Stomach (tissue), 4 donors: ENCODE measurements around the gene KATNB1.

Experiments
- CTCF ChIP-seq, 7 experiments: fragments of 450-650 bp in 4 of 7; fragments of 200-600 bp in 3 of 7; sonication (generic) in 3 of 7; IDR thresholded peaks; one replicate each; pipeline ENCODE4 v1.5.1; 2016 to 2019; ENCODE audit warnings: antibody characterized with exemption in 7 of 7, control low read depth in 2 of 7, mild to moderate bottlenecking in 1 of 7
- POLR2A ChIP-seq, 4 donors: fragments of 450-650 bp; IDR thresholded peaks; one replicate each; pipeline ENCODE4 v1.6.1; 2016; ENCODE audit warnings: antibody characterized with exemption in 4 of 4, control low read depth in 2 of 4, mild to moderate bottlenecking in 1 of 4, moderate library complexity in 1 of 4

DNA sequence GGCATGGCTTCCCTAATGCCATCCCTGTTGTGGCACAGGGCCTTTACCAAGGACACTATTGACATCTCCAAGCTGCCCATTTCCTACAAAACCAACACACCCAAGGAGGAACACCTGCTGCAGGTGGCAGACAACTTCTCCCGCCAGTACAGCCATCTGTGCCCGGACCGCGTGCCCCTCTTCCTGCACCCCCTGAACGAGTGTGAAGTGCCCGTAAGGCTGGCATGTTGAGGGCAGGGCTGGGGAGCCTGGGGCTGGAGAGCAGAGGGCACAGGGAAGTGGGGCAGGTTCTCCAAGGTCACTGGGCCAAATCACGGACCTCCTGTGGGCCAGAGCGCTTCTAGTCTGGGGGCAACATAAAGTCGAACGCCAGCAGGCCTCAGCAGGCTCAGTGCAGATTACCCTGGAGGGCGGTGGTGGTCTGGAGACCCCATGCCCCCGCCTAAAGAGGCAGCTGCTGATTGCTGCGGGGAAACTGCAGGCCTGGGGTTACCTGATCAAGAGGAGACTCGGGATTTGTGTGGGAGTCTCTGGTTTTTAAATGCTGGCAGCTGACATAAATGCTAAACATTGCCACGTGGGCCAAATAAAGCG lies 36.7 kb upstream of the KATNB1 start:
- TF ChIP-seq POLR2A (IDR thresholded peaks at IDR 0.05), result no peak
- no peak for TF ChIP-seq CTCF (IDR thresholded peaks at IDR 0.05)
